Measurements from ENCODE around the gene CCNL2.
A peak's percentile ranks its signal among the peaks of the same experiment; 100 is the strongest.

Gene CCNL2

DNA sequence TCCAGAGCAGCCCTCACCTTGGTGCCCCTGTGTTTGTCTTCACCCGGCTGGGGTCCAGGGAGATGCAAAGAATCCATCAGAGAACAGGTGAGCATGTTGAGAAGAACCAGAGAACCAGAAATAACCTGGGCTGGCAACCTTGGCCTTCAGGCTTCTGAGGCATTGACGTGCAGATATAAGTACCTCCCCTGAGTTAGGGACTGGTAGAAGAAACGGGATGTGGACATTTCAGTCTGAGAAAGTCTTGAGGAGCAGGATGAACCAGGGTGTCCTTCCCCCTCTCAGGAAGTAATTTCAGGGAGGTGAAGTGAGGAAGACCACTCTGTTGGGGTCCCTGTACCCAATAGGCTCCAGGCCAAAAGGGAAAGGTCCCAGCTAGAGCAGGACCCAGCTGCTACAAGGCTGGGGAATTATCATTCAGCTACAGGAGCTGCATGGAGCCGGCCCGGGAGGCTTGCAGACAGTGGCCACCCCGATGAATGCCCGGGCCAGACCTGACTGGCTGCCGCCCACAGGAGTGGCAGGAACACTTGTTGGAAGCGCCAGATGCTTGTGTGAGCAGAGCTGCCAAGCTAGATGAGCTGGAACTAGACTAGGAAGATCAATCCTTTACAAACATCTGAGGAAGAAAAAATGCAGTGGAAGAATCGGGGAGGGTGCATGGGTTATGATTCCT is 22.4 kb downstream of the CCNL2 start:
- H3F3A ChIP-seq (ENCODE audit: insufficient read depth, low read length): peaks cover 15% of the 10 kb centered on the region
- H3K36me3 ChIP-seq (replicated peaks; ENCODE audit: insufficient read depth, low read length): no peaks in the 10 kb centered on the region
- no peak overlapping the region for H3K4me2 ChIP-seq (ENCODE audit: low read depth, low read length)
- no peak overlapping the region for H3K9ac ChIP-seq (ENCODE audit: low read length)
- DNase-seq: no peak
- no peak overlapping the region for H2AFZ ChIP-seq (ENCODE audit: low read length)
- TF ChIP-seq, protein P1, sequence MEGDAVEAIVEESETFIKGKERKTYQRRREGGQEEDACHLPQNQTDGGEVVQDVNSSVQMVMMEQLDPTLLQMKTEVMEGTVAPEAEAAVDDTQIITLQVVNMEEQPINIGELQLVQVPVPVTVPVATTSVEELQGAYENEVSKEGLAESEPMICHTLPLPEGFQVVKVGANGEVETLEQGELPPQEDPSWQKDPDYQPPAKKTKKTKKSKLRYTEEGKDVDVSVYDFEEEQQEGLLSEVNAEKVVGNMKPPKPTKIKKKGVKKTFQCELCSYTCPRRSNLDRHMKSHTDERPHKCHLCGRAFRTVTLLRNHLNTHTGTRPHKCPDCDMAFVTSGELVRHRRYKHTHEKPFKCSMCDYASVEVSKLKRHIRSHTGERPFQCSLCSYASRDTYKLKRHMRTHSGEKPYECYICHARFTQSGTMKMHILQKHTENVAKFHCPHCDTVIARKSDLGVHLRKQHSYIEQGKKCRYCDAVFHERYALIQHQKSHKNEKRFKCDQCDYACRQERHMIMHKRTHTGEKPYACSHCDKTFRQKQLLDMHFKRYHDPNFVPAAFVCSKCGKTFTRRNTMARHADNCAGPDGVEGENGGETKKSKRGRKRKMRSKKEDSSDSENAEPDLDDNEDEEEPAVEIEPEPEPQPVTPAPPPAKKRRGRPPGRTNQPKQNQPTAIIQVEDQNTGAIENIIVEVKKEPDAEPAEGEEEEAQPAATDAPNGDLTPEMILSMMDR (IDR thresholded peaks at IDR 0.05; ENCODE audit: low read length): no peak
- TF ChIP-seq EZH2 (optimal IDR thresholded peaks at IDR 0.05; ENCODE audit: low read depth, low read length) (no peak), EZH2phosphoT487 (IDR thresholded peaks at IDR 0.05; ENCODE audit: low read length) (no peak)
- H3K27ac ChIP-seq (ENCODE audit: low read length): no peak overlapping the region
- H4K20me1 ChIP-seq (ENCODE audit: insufficient read depth, low read length): no peaks in the 10 kb centered on the region
- no peaks in the 10 kb centered on the region for H3K9me3 ChIP-seq (replicated peaks; ENCODE audit: insufficient read depth, low read length)
- H3K79me2 ChIP-seq (ENCODE audit: low read length): peaks cover 26% of the 10 kb centered on the region
- H3K9me2 ChIP-seq (replicated peaks; ENCODE audit: insufficient read depth, low read length): no peaks in the 10 kb centered on the region
- H3K27me3 ChIP-seq (replicated peaks; ENCODE audit: insufficient read depth, low read length): no peaks in the 10 kb centered on the region
- H3K4me1 ChIP-seq (ENCODE audit: low read length): peaks cover 14% of the 10 kb centered on the region
- no peak overlapping the region for H3K4me3 ChIP-seq (ENCODE audit: low read length)

DNA sequence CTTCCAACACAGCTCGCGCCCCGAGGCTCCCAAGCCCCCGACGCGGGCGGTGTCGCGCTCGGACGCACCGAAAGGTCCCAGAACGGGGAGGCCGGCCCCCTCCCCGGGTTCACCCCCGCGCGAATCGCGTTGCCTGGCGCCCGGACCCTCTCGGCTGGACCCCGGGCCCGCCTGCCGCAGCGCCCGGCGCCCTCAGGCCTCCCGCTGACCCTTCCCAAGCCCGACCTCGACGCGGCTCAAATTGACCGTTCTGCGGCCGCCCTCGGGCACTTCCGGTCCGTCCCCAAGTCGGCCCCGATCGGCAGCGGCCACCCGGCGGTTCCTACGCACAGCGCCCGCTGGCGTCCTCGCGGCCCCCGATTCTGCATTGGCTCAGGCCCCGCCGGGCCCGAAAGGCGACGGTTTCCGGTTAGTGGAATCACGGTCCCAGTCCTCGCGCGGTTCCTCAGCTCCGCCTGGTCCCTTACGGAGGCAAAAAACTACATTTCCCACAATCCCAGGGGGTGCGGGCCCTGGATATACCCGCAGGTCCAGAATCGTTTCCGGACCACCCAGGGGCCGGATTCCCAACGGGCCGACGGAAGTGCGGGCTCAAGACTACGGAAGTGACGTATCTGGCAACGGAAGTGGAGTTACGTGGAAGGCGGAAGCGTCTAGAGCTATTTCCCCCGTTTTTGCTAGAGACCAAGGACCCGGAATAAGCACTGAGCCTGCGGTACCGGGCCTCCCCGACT is 24.0 kb downstream of the CCNL2 start, which contains the start of gene AURKAIP1:
TSS of gene AURKAIP1 (minus strand) at position 279 of the 734 bp plus-strand sequence. CDS start 451 bp downstream, outside the sequence.
- H3K4me2 ChIP-seq (ENCODE audit: low read depth, low read length): peak within 1 kb of the TSS; percentile 77
- peaks cover 15% of the 10 kb centered on the region for H3F3A ChIP-seq (ENCODE audit: insufficient read depth, low read length)
- TF ChIP-seq, protein P1 (IDR thresholded peaks at IDR 0.05; ENCODE audit: low read length): peak; percentile 21
- no peak for TF ChIP-seq EZH2 (optimal IDR thresholded peaks at IDR 0.05; ENCODE audit: low read depth, low read length)
- no peak for TF ChIP-seq EZH2phosphoT487 (IDR thresholded peaks at IDR 0.05; ENCODE audit: low read length)
- no peaks in the 10 kb centered on the region for H3K36me3 ChIP-seq (replicated peaks; ENCODE audit: insufficient read depth, low read length)
- peak within 1 kb of the TSS; percentile 98 for H3K9ac ChIP-seq (ENCODE audit: low read length)
- no peaks in the 10 kb centered on the region for H4K20me1 ChIP-seq (ENCODE audit: insufficient read depth, low read length)
- no peaks in the 10 kb centered on the region for H3K9me3 ChIP-seq (replicated peaks; ENCODE audit: insufficient read depth, low read length)
- peak within 1 kb of the TSS; percentile 73 for H3K27ac ChIP-seq (ENCODE audit: low read length)
- H3K4me1 ChIP-seq (ENCODE audit: low read length): peaks cover 16% of the 10 kb centered on the region
- peak within 1 kb of the TSS; percentile 81 for H2AFZ ChIP-seq (ENCODE audit: low read length)
- no peaks in the 10 kb centered on the region for H3K27me3 ChIP-seq (replicated peaks; ENCODE audit: insufficient read depth, low read length)
- peak within 1 kb of the TSS; percentile 96 for H3K4me3 ChIP-seq (ENCODE audit: low read length)
- DNase-seq: peak; percentile 100
- H3K9me2 ChIP-seq (replicated peaks; ENCODE audit: insufficient read depth, low read length): no peaks in the 10 kb centered on the region
- H3K79me2 ChIP-seq (ENCODE audit: low read length): peaks cover 26% of the 10 kb centered on the region

DNA sequence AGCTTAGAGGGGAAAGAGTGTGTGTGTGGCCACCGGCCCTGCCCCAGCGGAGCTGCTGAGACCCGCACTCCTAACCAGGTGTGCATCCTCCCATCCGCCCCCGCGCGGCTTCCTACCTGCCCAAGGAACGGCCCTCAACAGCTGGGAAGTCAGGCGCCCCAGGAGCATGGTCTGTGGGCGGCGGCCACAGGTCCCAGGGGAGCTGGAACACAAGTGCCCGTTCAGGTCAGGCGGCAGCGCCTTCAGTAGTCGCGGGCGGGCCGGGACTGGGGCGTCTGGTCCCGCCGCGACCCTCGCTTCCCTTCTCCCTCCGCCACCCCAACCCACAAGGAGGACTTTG is 24.6 kb downstream of the CCNL2 start:
- Histone ChIP-seq H2AFZ (ENCODE audit: low read length) (peak overlapping the region; percentile 81), H3K4me2 (ENCODE audit: low read depth, low read length) (peak overlapping the region; percentile 77), H3K4me1 (ENCODE audit: low read length) (peaks cover 16% of the 10 kb centered on the region), H3K9ac (ENCODE audit: low read length) (peak overlapping the region; percentile 98), H3K79me2 (ENCODE audit: low read length) (peaks cover 26% of the 10 kb centered on the region), H3K27me3 (replicated peaks; ENCODE audit: insufficient read depth, low read length) (no peaks in the 10 kb centered on the region), H4K20me1 (ENCODE audit: insufficient read depth, low read length) (no peaks in the 10 kb centered on the region), H3K9me2 (replicated peaks; ENCODE audit: insufficient read depth, low read length) (no peaks in the 10 kb centered on the region), H3K27ac (ENCODE audit: low read length) (peak overlapping the region; percentile 73), H3K4me3 (ENCODE audit: low read length) (peak overlapping the region; percentile 96), H3K9me3 (replicated peaks; ENCODE audit: insufficient read depth, low read length) (no peaks in the 10 kb centered on the region), H3K36me3 (replicated peaks; ENCODE audit: insufficient read depth, low read length) (no peaks in the 10 kb centered on the region), H3F3A (ENCODE audit: insufficient read depth, low read length) (peaks cover 15% of the 10 kb centered on the region)
- DNase-seq: no peak
- TF ChIP-seq, protein P1 (IDR thresholded peaks at IDR 0.05; ENCODE audit: low read length): no peak
- TF ChIP-seq EZH2 (optimal IDR thresholded peaks at IDR 0.05; ENCODE audit: low read depth, low read length): no peak
- no peak for TF ChIP-seq EZH2phosphoT487 (IDR thresholded peaks at IDR 0.05; ENCODE audit: low read length)
